GM18511 (cell line): ENCODE measurements around the gene MNT.
"Not testable (repeated sequence)": the region's sequence is repeated elsewhere in the genome, so short reads cannot be mapped to it uniquely, and the experiment has no call there.

Experiments
- ATAC-seq: cut with Tn5 transposase; IDR thresholded peaks from one replicate; pipeline ENCODE4 v1.9.1; 2021; ENCODE audit warnings: mild to moderate bottlenecking, moderate library complexity; ENCODE audit not compliant: unreplicated experiment

MNT gene, protein sequence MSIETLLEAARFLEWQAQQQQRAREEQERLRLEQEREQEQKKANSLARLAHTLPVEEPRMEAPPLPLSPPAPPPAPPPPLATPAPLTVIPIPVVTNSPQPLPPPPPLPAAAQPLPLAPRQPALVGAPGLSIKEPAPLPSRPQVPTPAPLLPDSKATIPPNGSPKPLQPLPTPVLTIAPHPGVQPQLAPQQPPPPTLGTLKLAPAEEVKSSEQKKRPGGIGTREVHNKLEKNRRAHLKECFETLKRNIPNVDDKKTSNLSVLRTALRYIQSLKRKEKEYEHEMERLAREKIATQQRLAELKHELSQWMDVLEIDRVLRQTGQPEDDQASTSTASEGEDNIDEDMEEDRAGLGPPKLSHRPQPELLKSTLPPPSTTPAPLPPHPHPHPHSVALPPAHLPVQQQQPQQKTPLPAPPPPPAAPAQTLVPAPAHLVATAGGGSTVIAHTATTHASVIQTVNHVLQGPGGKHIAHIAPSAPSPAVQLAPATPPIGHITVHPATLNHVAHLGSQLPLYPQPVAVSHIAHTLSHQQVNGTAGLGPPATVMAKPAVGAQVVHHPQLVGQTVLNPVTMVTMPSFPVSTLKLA

DNA sequence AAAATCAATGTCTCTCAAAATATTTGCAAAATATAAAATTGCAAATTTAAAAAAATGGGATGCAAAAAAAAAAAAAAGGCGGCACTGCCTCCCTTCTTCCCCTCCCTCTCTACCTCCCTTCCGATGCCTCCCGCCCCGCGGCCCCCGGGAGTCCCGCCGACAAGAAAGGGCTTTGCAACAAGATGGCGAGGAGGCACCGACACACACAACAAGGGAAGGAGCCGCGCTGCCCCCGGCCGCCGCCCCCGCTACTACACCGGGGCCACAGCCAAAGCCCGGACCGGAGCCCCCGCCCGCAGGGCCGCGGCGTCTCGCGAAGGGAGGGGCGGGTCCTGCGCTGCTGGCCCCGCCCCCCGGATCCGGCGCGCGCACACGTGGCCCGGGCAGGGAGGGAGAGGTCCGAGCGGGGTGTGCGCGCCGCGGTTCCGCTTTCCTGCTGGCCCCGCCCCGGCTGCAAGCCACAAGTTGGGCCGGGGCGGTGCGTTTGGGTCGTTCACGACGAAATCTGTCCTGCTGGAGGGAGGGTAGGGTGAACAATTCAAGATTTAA is at the start of gene MNT:
MNT (minus strand) TSS at position 184 of the 549 bp plus-strand sequence. CDS start 348 bp downstream, outside the sequence.
- ATAC-seq, result peak; percentile 38

DNA sequence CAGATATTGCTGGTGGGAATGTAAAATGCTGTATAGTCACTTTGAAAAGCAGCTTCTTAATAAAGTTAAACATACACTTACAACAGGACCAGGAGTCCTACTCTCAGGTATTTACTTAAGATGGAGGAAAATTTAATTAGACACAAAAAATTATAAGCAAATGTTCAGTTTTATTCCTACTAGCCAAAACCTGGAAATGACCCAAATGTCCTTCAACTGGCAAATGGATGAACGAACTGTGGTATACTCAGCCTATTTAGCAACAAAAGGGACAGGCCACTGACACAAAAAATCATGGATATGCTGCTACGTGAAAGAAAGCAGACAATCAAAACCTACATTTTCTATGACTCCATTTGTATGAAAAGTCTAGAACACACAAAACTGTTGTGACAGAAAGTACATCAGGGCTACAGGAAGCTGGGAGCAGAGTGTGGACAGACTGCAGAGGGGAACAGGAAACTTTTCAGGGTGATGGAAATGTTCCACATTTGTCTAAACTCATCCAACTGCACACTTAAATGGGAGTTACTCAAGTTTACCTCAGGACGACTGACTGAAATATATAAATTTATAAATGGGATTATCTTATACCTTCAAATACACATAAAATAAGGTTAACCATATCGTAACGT is 49.3 kb upstream of the MNT start:
- no peak for ATAC-seq

DNA sequence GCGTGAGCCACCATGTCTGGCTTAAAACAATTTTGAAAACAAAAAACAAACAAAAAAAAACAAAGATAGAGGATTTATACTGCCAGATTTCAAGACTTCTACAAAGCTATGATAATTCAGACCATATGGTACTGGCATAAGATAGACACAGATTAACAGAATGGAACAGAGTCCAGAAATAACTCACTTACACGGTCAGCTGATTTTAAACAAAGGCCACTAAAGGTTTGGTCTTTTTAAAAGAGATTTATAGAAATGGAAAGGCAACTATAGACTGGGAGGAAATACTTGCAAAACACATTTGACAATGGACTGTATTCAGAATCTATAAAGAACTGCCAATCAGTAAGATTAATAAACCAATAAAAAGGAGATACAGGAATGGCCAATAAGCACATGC is 48.6 kb upstream of the MNT start:
- ATAC-seq, result no peak

DNA sequence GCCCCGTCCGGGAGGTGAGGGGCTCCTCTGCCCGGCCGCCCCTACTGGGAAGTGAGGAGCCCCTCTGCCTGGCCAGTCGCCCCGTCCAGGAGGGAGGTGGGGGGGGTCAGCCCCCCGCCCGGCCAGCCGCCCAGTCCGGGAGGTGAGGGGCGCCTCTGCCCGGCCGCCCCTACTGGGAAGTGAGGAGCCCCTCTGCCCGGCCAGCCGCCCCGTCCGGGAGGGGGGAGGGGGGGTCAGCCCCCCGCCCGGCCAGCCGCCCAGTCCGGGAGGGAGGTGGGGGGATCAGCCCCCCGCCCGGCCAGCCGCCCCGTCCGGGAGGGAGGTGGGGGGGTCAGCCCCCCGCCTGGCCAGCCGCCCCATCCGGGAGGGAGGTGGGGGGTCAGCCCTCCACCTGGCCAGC is 46.6 kb upstream of the MNT start:
- ATAC-seq, result not testable (repeated sequence)

DNA sequence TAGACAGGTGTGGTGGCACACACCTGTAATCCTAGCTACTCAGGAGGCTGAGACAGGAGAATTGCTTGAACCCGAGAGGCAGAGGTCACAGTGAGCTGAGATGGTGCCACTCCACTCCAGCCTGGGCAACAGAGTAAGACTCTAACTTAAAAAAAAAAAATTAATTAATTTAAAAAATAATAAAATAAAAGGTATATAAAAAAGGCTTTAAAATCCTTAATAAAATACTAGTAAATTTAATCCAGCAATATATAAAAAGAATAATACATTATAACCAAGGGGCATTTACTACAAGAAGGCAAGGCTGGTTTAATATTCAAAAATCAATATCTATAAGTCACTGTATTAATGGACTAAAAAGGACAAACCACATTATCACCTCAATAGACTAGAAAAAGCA is 44.8 kb upstream of the MNT start:
- no peak for ATAC-seq

DNA sequence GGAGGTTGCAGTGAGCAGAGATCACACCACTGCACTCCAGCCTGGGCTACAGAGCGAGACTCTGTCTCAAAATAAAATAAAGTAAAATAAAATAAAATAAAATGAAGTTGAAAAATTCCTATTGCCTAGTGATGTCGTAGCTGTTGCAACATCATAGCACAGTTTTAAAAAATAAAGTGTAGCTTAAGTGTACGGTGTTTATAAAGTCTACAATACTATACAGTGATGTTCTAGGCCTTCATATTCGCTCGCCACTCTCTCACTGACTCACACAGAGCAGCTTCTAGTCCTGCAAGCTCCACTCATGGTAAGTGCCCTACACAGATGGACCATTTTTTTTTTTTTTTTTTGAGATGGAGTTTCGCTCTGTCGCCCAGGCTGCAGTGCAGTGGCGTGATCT is 43.5 kb upstream of the MNT start:
- ATAC-seq, result no peak

DNA sequence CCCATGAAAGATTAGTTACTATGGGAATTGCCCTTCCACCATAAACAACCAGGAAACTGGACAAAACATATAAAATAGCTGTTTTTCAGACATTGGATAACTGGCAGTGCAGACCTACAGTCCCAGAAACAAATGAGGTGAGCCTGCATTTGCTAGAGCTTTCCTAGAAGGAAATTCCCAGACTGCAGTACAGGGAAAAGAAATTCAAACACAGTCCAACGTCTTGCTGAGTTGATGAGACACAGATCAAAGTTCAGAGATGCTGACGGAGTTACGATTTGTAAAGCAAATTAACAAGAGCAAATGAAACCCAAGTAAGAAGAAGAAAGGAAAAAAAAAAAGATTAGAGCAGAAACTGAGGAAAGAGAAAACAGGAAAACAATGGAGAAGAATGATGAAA is 41.3 kb upstream of the MNT start:
- ATAC-seq, result no peak

DNA sequence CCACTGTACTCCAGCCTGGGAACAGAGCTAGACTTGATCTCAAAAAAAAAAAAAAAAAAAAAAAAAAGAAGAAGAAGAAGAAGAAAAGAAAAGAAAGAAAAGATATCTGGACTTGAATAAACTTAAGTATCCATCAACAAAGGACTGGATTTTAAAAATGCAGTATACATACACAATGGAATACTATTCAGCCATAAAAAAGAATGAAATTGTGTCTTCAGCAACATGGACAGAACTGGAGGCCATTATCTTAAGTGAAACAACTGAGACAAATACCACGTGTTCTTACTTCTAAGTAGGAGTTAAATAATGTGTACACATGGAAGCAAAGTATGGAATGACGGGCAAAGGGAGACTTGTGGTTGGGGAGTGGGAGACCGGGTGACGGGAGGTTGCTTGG is 40.1 kb upstream of the MNT start:
- no peak for ATAC-seq

DNA sequence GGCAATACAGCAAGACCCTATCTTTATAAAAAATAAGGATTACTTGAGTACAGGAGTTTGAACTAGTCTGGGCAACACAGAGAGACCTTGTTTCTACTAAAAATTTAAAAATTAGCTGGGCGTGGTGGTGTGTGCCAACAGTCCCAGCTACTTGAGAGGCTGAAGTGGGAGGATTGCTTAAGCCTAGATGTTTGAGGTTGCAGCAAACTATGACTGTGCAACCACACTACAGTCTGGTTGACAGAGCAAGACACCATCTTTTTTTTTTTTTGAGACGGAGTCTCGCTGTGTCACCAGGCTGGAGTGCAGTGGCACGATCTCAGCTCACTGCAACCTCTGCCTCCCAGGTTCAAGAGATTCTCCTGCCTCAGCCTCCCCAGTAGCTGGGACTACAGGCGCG is 39.1 kb upstream of the MNT start:
- ATAC-seq, result not testable (repeated sequence)

DNA sequence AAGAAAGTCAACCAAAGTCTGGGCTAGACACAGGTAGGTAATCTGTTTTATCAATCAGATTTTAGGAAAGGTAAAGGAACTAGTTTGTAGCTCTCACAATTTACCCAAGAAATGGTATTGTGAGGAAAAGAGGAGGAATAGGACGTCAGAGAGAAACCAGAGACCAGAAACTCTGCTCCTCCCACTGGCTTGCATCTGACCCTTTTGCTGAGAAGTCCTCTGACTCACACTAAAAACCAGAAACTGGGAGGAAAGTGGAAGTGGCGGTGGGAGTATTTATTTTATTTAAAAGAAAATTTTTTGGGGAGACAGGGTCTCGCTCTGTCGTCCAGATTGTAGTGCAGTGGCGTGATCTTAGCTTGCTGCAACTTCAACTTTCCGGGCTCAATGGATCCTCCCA is 38.0 kb upstream of the MNT start:
- no peak for ATAC-seq

DNA sequence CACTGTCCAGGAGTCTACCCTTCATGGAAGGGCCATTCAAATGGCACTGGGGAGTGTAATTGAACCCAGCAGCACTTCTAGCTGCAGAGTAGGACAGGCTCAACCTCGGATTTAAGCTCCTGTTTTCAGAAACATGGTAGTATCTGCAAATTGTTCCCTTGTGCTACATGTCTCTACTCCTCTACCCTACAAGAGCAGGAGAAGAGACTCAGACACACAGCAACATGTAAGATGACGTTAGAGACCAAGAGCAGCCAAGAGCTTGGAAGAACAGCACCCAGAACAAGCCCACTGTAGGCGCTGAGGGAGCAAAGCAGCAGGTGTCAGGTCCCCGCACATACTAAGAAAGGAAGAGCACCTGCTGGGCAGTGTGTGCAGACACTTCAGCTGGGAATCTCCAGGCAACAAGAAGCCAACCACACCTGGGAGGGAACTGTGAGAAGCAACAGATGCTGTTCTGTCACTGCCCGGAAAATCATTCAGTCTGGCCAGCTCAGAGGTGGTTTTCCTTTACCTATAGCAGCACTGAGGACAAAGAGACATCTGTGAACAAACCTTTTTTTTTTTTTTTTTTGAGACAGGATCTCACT is 35.6 kb upstream of the MNT start:
- no peak for ATAC-seq

DNA sequence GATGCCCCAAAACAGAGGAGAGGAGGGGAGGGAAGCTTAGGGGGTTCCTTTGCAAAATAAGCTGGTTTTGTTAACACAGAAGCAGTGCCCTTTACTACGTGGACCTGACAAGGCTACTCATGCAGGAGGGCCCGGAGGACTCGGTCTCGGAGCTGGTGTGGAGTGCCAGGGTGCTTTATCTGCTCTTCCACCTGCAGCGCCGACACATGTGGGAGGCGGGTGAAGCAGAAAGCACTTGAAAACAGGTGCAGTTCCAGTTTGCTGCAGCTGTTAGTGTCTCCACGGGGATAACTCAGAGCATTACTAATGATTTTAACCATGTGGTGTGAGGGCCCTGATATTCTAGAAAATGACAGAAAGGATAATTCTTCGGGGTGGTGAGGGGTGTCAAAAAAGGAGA is 35.0 kb upstream of the MNT start:
- ATAC-seq, result no peak

DNA sequence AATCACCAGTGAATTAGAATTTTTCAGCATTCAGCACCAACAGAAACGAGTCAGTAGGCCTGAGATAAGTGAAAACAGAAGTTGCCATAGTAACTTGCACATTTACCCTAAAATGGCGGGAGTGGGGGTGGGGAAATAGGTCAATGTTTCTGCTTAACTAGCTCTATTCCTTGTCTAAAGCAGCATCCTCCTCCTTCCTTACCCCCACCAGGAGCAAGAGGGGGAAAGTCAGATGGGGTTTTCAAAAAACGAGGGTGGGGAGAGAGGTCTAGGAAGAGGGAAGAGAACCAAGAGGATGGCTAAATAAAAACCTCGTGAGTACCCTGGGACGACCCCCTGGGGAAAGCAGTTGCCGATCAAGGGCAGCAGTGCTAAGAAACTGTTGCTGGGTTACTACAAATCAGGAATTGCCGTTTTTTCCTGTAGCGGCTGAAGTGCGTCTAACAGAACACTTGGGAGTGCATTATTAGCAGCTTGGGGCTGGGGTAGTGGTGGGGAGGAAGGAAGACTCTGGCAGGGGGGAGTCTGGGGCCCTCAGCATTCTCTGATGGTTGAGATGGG is 34.4 kb upstream of the MNT start:
- no peak for ATAC-seq

DNA sequence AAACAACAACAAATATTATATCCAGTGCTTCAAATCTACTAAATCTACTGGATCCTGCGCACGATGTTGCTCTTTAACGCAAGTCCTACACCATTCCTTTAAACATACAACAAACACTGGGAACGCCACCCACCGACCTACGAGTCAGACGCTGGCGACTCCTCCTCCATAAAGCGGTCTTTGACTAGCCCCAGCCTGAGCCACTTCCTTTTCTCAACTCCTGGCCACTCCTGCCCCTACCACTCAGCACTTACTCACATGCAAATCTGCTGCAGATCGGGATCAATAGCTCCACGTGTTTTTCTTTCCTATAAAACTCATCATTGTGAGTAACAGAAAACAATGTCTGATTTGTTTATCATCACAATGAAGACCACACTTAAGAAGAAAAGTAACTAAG is 32.8 kb upstream of the MNT start:
- ATAC-seq, result no peak

DNA sequence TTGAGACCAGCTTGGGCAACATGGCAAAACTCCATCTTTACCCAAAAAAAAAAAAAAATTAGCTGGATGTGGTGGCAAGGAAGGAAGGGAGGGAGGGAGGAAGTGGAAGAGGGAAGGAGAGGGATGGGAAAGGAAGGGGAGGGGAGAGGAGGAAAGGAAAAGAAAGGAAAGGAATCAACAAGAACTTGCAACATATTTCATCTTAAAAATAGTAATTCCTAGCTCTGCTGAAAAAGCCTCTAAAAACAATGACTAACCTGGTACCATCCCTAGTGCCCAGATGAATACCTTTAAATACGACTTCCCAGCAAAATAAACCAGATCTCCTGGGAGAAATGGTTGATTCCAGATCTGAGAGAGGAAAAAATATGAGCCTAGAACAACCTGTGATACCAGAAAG is 27.1 kb upstream of the MNT start:
- ATAC-seq, result no peak

DNA sequence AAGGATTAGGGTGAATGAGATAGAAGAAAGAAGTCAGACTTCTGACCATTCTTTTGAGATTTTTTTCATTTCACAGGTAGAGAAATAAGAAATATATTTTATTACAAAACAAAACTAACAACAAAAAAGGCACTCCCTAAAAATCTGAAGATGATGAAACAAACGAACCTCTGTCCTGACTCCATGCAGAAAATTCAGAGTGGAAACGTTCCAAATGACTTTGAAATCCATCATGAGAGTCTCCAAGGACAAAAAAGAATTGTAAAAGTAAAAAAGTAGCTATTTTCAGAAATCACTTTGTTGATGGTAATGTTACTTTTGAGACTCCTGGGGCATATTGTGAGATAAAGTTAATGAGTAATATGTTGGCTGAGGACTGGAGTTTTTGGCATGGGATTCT is 26.4 kb upstream of the MNT start:
- no peak for ATAC-seq

DNA sequence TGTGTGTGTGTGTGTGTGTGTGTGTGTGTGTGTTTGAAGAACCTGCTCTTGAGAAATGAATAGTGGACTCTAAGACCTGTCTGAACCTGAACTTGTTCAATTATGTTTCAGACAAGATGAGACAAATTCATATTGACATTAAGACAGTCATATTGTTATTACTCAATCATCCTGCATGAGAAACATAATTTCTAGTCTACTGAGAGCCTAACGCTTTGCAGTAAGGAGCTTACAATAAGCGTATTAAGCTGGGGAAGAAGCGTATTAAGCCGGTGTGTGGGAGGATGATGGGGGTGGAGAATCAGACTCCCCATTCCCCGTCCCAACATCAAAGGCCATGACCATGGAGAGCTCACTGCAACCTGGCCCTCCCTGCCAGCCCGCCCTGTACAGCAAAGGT is 22.4 kb upstream of the MNT start:
- no peak for ATAC-seq

DNA sequence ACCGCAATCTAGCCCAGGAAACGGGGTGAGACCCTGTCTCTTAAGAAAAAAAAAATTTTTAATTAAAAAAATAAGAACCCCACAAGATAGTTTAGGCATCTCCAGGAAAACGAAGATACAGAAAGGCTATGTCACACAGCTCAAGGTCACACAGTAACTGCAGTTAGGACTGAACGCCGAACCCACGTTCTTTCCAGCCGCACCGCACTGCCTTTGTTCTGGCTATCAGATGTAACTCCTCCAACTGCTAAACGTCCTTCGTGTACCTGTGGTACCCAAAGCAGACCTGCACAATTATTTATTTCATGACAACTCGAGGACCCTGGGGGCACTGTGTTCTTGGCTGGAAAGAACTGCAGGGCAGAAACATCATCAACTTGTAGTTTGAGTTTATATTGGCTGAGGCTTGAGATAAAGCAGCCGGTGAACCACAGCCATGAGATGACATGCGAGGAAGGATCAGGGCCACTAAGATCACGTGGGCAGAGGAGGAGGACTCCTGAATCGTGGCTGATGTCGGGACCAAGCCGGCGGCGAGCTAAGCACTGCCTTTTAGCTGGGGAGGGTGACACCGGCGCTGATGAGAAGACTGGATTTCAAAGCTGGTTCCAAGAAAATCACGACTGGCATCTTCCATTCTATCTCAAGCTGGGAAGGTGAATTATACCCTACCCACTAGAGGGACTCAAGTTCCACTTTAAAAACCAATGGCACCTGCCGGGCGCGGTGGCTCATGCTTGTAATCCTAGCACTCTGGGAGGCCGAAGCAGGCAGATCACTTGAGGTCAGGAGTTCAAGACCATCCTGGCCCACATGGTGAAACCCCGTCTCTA is 20.7 kb upstream of the MNT start:
- no peak for ATAC-seq

DNA sequence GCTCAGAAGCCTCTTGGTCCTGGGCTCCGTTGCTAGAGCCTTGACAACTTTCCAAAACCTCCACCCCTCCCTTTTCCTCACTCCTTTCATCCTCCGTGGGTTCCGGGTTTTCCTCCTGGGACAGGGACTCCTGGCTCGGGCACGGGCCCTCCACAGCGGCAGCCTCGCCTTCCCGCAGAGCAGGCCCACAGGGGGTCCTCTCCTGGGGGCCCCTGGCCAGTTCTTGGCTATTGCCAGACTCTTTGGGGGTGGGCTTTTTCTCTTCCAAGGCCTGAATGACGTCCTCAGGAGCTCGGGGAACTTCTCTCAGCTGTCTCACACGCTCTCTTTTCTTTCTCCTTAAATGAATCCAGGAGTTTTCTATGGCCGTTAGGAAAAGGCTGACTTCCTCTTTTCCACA is 19.3 kb upstream of the MNT start:
- ATAC-seq, result no peak

DNA sequence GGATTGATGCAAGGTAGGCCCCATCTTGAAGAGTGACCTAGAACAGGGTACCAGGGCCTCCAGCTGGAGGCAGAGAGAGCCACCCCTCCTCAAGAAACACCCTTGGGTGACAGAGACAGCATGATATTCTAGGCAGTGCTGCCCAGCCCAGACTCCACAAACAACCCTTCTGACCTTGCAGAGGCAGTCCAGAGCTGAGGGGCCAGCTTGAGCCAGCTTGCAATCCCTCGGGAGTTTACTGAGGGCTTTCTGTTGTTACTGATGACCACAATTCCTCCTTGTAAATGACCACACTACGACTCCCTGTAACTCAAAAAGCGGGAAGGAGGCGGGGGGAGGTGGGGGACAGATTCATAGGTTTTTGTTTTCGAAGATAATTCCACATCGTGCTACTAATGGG is 18.6 kb upstream of the MNT start:
- ATAC-seq, result no peak
